Activated CD8-positive, alpha-beta memory T cell treated with anti-CD3 and anti-CD28 coated beads, Interleukin-2, amount 50 U/mL, for 24 hours (primary cell): ENCODE measurements around the gene ANKRD13A.
"Not testable (repeated sequence)": the region's sequence is repeated elsewhere in the genome, so short reads cannot be mapped to it uniquely, and the experiment has no call there.

ENCODE experiments used
- DNase-seq: peaks from one replicate; pipeline ENCODE4 v3.0.0-alpha.2; 2020; ENCODE audit errors: extremely low read depth

The ANKRD13A gene

GRCh38 chr12:110007881-110008280 lies 8.7 kb downstream of the ANKRD13A start:
- DNase-seq = no peak

- DNase-seq = not testable (repeated sequence)
Observed at GRCh38 chr12:110008681-110009398, 9.6 kb downstream of the ANKRD13A start.

- no peak for DNase-seq
Observed at GRCh38 chr12:110010853-110011723, 11.9 kb downstream of the ANKRD13A start.

GRCh38 chr12:110012137-110012536 lies 12.9 kb downstream of the ANKRD13A start:
- DNase-seq = no peak

GRCh38 chr12:110012659-110013058 lies 13.4 kb downstream of the ANKRD13A start:
- no peak for DNase-seq

- DNase-seq = no peak
Observed at GRCh38 chr12:110015132-110015531, 15.9 kb downstream of the ANKRD13A start.

GRCh38 chr12:110020956-110021355 lies 21.7 kb downstream of the ANKRD13A start:
- no peak for DNase-seq

GRCh38 chr12:110023059-110023980 lies 24.1 kb downstream of the ANKRD13A start:
- DNase-seq = no peak

GRCh38 chr12:110024051-110024450 lies 24.8 kb downstream of the ANKRD13A start:
- DNase-seq = no peak

GRCh38 chr12:110028323-110028722 lies 29.1 kb downstream of the ANKRD13A start:
- DNase-seq = no peak

GRCh38 chr12:110029290-110029815 lies 30.1 kb downstream of the ANKRD13A start:
- no peak for DNase-seq

GRCh38 chr12:110033888-110034287 lies 34.7 kb downstream of the ANKRD13A start:
- no peak for DNase-seq

- no peak for DNase-seq
Observed at GRCh38 chr12:110035534-110036104, 36.4 kb downstream of the ANKRD13A start.

GRCh38 chr12:110037315-110037714 lies 38.1 kb downstream of the ANKRD13A start:
- no peak for DNase-seq

- no peak for DNase-seq
Observed at GRCh38 chr12:110038741-110039084, 39.5 kb downstream of the ANKRD13A start.

- DNase-seq = no peak
Observed at GRCh38 chr12:110039085-110039807, 40.0 kb downstream of the ANKRD13A start.

GRCh38 chr12:110042264-110042663 lies 43.0 kb downstream of the ANKRD13A start:
- DNase-seq = no peak

- DNase-seq = no peak
Observed at GRCh38 chr12:110046451-110047187, 47.4 kb downstream of the ANKRD13A start.

GRCh38 chr12:110047297-110047940 lies 48.2 kb downstream of the ANKRD13A start:
- DNase-seq = no peak
